DND-41 (cell line): ENCODE measurements around the gene PSEN2.

Experiments
- EZH2 ChIP-seq: IDR thresholded peaks from 3 replicates; pipeline ENCODE4 v1.6.1; 2012; ENCODE audit warnings: borderline replicate concordance, low read depth, mild to moderate bottlenecking, moderate library complexity, low read length, inconsistent platforms; ENCODE audit not compliant: severe bottlenecking
- TF ChIP-seq, protein P1 (sequence below): IDR thresholded peaks from 2 replicates; pipeline ENCODE4 v1.5.1; 2012; ENCODE audit warnings: borderline replicate concordance, low read length, moderate library complexity, mild to moderate bottlenecking; ENCODE audit not compliant: poor library complexity, severe bottlenecking; ENCODE audit errors: extremely low read depth

DNA sequence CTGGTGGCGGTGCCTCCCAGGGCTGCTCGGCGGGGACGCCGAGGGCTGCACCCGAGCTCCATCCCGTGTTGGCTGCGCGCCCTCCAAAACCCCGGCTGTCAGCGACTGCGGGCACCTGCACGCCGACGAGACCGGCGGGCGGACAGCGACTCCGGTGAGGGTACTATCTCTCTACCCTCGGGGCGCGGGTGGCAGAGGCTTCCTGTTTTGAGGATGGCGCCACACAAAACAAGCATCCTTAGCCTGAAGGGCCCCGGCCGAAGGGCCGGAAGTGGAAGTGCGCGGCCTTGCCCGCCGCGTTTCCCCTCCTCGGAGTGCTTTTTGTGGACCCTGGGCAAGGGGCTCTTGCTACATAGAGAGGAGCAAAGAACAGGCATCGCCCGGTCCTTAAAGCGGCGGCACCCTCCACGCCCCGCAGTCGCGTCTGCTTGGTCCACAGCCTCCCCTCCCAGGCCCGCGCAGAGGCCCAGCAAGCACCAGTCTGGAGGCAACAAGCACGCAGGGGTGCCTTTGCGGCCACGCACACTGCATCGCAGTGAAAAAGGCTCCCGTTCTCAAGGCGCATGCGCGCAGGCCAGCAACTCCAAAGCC, 69.1 kb downstream of the PSEN2 start:
- TF ChIP-seq, protein P1, sequence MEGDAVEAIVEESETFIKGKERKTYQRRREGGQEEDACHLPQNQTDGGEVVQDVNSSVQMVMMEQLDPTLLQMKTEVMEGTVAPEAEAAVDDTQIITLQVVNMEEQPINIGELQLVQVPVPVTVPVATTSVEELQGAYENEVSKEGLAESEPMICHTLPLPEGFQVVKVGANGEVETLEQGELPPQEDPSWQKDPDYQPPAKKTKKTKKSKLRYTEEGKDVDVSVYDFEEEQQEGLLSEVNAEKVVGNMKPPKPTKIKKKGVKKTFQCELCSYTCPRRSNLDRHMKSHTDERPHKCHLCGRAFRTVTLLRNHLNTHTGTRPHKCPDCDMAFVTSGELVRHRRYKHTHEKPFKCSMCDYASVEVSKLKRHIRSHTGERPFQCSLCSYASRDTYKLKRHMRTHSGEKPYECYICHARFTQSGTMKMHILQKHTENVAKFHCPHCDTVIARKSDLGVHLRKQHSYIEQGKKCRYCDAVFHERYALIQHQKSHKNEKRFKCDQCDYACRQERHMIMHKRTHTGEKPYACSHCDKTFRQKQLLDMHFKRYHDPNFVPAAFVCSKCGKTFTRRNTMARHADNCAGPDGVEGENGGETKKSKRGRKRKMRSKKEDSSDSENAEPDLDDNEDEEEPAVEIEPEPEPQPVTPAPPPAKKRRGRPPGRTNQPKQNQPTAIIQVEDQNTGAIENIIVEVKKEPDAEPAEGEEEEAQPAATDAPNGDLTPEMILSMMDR, result peak; percentile 11
- TF ChIP-seq EZH2, result no peak
